ENCODE measurements around the gene SMCO1.
"Not testable (repeated sequence)": the region's sequence is repeated elsewhere in the genome, so short reads cannot be mapped to it uniquely, and the experiment has no call there.

The SMCO1 gene

GRCh38 chr3:196531418-196531817 is 16.3 kb upstream of the SMCO1 start:
- WGBS (ENCODE audit: extremely low coverage, insufficient coverage, low lambda C conversion rate), result no CpG with 5 or more reads among the region's 4 CpGs

DNA sequence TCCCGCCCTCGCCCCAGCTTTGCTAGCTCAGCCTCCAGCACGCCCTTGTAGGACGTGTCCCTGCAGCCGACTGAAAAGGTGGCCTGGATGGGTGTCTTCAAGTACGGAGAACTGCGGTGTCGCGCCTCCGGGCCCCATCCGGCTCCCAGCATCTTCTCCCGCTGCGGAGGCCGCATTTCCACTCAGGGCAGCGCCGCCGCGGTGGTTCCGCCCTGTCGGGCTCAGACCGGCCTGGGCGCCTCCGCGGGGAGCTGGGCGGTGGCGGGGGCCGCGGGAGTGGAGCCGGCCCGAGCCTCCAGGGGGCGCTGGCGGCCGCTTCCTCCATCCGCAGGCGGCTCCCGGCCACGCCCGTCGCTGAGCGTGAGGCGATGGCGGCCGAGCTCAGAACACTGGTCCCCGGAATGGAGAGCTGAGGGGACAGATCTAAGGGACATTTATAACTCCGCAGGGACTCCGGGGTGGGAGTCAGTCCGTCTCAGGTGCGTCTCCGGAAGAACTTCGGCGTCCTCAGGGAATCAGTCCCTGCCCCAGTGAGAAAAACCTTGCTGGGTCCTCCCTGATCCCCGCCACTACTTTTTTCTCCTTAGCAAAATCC is 13.6 kb upstream of the SMCO1 start:
- Histone ChIP-seq H4K8ac (ENCODE audit: low read depth, low read length) (no peak overlapping the region), H3K27me3 (ENCODE audit: insufficient read depth, low read length, poor library complexity) (no peaks in the 10 kb centered on the region)
- WGBS (ENCODE audit: extremely low coverage, insufficient coverage, low lambda C conversion rate), result no CpG with 5 or more reads among the region's 52 CpGs

More at GRCh38 chr3:196531418-196531817, 16.3 kb upstream of the SMCO1 start:
- no peak overlapping the region for H3K27ac ChIP-seq (ENCODE audit: low read depth, low read length)
- H2BK120ac ChIP-seq (ENCODE audit: low read depth, low read length), result no peak overlapping the region
- no peak overlapping the region for H3K56ac ChIP-seq (ENCODE audit: low read length)
- no peak for DNase-seq
- H4K8ac ChIP-seq (ENCODE audit: low read depth, low read length), result no peak overlapping the region
- H3K79me1 ChIP-seq (ENCODE audit: low read length), result no peaks in the 10 kb centered on the region
- H2BK15ac ChIP-seq (replicated peaks; ENCODE audit: low read depth), result no peak overlapping the region
- no peak overlapping the region for H3K4me2 ChIP-seq (ENCODE audit: low read length)
- no peak overlapping the region for H4K5ac ChIP-seq (ENCODE audit: low read length)
- H2AK5ac ChIP-seq (ENCODE audit: low read length), result no peak overlapping the region
- H3K9ac ChIP-seq (ENCODE audit: low read length), result no peak overlapping the region
- no peak overlapping the region for H3K23ac ChIP-seq (ENCODE audit: low read length)
- H3K79me2 ChIP-seq (ENCODE audit: control insufficient read depth, insufficient read depth, low read length), result no peaks in the 10 kb centered on the region
- no peak overlapping the region for H3K18ac ChIP-seq (ENCODE audit: low read length)
- no peak overlapping the region for H3K4me3 ChIP-seq (ENCODE audit: low read length)
- H3K36me3 ChIP-seq (ENCODE audit: control insufficient read depth, insufficient read depth, low read length), result no peaks in the 10 kb centered on the region
- no peak overlapping the region for H3K4ac ChIP-seq (ENCODE audit: low read depth, low read length)
- no peak overlapping the region for H2BK5ac ChIP-seq (ENCODE audit: low read length)
- H3K4me1 ChIP-seq (ENCODE audit: control insufficient read depth, low read depth, low read length), result no peaks in the 10 kb centered on the region
- H3K27me3 ChIP-seq (ENCODE audit: insufficient read depth, low read length, poor library complexity), result no peaks in the 10 kb centered on the region

DNA sequence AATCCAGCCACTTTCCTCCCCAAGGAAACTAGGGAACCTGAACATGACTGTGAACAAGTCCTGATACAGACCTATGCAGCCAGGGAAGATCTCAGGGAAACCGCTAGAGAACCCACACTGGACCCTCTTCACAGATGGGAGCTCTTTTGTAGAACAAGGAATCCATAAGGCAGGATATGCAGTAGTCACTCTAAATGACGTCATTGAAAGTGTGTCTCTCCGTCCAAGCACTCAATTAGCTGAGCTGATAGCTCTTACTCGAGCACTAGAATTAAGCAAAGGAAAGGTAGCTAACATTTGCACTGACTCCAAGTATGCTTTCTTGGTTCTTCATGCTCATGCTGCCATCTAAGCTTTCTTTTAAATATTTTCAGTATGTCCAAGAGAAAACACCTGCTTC is 10.0 kb upstream of the SMCO1 start:
- no peak overlapping the region for H3K23ac ChIP-seq (ENCODE audit: low read length)
- no CpG with 5 or more reads among the region's 4 CpGs for WGBS (ENCODE audit: extremely low coverage, insufficient coverage, low lambda C conversion rate)
- no peak overlapping the region for H2AK5ac ChIP-seq (ENCODE audit: low read length)
- H3K56ac ChIP-seq (ENCODE audit: low read length), result no peak overlapping the region
- no peak overlapping the region for H4K5ac ChIP-seq (ENCODE audit: low read length)
- no peak overlapping the region for H3K27ac ChIP-seq (ENCODE audit: low read depth, low read length)
- DNase-seq, result no peak
- no peak overlapping the region for H2BK120ac ChIP-seq (ENCODE audit: low read depth, low read length)
- H3K79me2 ChIP-seq (ENCODE audit: control insufficient read depth, insufficient read depth, low read length), result no peaks in the 10 kb centered on the region
- no peaks in the 10 kb centered on the region for H3K27me3 ChIP-seq (ENCODE audit: insufficient read depth, low read length, poor library complexity)
- H3K18ac ChIP-seq (ENCODE audit: low read length), result no peak overlapping the region
- H3K36me3 ChIP-seq (ENCODE audit: control insufficient read depth, insufficient read depth, low read length), result no peaks in the 10 kb centered on the region
- no peak overlapping the region for H2BK15ac ChIP-seq (replicated peaks; ENCODE audit: low read depth)
- no peak overlapping the region for H3K4ac ChIP-seq (ENCODE audit: low read depth, low read length)
- H3K4me1 ChIP-seq (ENCODE audit: control insufficient read depth, low read depth, low read length), result no peaks in the 10 kb centered on the region
- no peak overlapping the region for H3K9ac ChIP-seq (ENCODE audit: low read length)
- H3K4me2 ChIP-seq (ENCODE audit: low read length), result no peak overlapping the region
- H2BK5ac ChIP-seq (ENCODE audit: low read length), result no peak overlapping the region
- no peak overlapping the region for H4K8ac ChIP-seq (ENCODE audit: low read depth, low read length)
- H3K79me1 ChIP-seq (ENCODE audit: low read length), result no peaks in the 10 kb centered on the region
- H3K4me3 ChIP-seq (ENCODE audit: low read length), result no peak overlapping the region

More for the DNA sequence above, 13.6 kb upstream of the SMCO1 start:
- Histone ChIP-seq H4K5ac (ENCODE audit: low read length) (no peak overlapping the region), H3K4ac (ENCODE audit: low read depth, low read length) (peak overlapping the region; percentile 82), H3K18ac (ENCODE audit: low read length) (peak overlapping the region; percentile 69), H2BK120ac (ENCODE audit: low read depth, low read length) (no peak overlapping the region), H2AK5ac (ENCODE audit: low read length) (no peak overlapping the region), H3K56ac (ENCODE audit: low read length) (peak overlapping the region; percentile 93), H3K4me2 (ENCODE audit: low read length) (peak overlapping the region; percentile 80), H3K4me1 (ENCODE audit: control insufficient read depth, low read depth, low read length) (no peaks in the 10 kb centered on the region), H2BK5ac (ENCODE audit: low read length) (no peak overlapping the region), H3K79me2 (ENCODE audit: control insufficient read depth, insufficient read depth, low read length) (no peaks in the 10 kb centered on the region), H3K36me3 (ENCODE audit: control insufficient read depth, insufficient read depth, low read length) (no peaks in the 10 kb centered on the region), H3K9ac (ENCODE audit: low read length) (peak overlapping the region; percentile 82), H3K4me3 (ENCODE audit: low read length) (peak overlapping the region; percentile 30), H2BK15ac (replicated peaks; ENCODE audit: low read depth) (peak overlapping the region; percentile 3), H3K79me1 (ENCODE audit: low read length) (no peaks in the 10 kb centered on the region), H3K27ac (ENCODE audit: low read depth, low read length) (no peak overlapping the region), H3K23ac (ENCODE audit: low read length) (no peak overlapping the region)
- DNase-seq, result peak; percentile 79

DNA sequence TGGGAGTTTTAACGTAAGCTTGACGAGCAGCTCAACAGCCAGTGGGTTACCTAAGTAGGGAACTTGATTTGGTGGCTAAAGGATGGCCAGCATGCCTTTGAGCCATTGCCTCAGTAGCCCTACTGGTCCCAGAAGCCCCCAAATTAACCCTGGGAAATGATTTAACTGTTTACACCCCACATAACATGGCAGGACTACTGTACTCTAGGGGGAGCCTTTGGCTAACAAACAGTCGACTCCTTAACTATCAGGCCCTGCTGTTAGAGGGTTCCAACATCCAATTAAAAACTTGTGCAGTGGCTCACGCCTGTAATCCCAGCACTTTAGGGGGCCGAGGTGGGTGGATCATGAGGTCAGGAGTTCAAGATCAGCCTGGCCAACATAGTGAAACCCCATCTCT is 9.4 kb upstream of the SMCO1 start:
- Histone ChIP-seq H3K79me2 (ENCODE audit: control insufficient read depth, insufficient read depth, low read length) (no peaks in the 10 kb centered on the region), H4K8ac (ENCODE audit: low read depth, low read length) (no peak overlapping the region), H3K56ac (ENCODE audit: low read length) (no peak overlapping the region), H3K27me3 (ENCODE audit: insufficient read depth, low read length, poor library complexity) (no peaks in the 10 kb centered on the region), H2AK5ac (ENCODE audit: low read length) (no peak overlapping the region), H3K36me3 (ENCODE audit: control insufficient read depth, insufficient read depth, low read length) (no peaks in the 10 kb centered on the region), H3K79me1 (ENCODE audit: low read length) (no peaks in the 10 kb centered on the region), H2BK5ac (ENCODE audit: low read length) (no peak overlapping the region), H3K4me3 (ENCODE audit: low read length) (no peak overlapping the region), H3K27ac (ENCODE audit: low read depth, low read length) (no peak overlapping the region), H3K4ac (ENCODE audit: low read depth, low read length) (no peak overlapping the region), H2BK15ac (replicated peaks; ENCODE audit: low read depth) (no peak overlapping the region), H4K5ac (ENCODE audit: low read length) (no peak overlapping the region), H3K4me1 (ENCODE audit: control insufficient read depth, low read depth, low read length) (no peaks in the 10 kb centered on the region), H2BK120ac (ENCODE audit: low read depth, low read length) (no peak overlapping the region), H3K23ac (ENCODE audit: low read length) (no peak overlapping the region), H3K18ac (ENCODE audit: low read length) (no peak overlapping the region), H3K9ac (ENCODE audit: low read length) (no peak overlapping the region), H3K4me2 (ENCODE audit: low read length) (no peak overlapping the region)
- DNase-seq, result peak; percentile 57
- no CpG with 5 or more reads among the region's 5 CpGs for WGBS (ENCODE audit: extremely low coverage, insufficient coverage, low lambda C conversion rate)

DNA sequence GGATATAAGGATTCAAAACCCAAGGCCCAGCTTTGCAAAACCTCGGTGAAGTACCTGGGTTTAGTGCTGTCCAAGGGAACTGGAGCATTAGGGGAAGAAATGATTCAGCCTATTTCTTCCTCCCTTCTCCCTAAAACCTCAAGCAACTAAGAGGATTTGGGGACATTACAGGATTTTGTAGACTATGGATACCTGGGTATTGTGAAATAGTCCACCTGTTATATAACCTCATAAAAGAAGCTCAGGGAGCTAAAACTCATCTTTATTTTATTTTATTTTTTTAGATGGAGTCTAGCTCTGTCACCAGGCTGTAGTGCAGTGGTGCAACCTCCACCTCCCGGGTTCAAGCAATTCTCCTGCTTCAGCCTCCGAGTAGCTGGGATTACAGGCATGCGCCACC is 8.7 kb upstream of the SMCO1 start:
- H3K4ac ChIP-seq (ENCODE audit: low read depth, low read length), result no peak overlapping the region
- H2BK5ac ChIP-seq (ENCODE audit: low read length), result no peak overlapping the region
- no peak for DNase-seq
- no peak overlapping the region for H2BK120ac ChIP-seq (ENCODE audit: low read depth, low read length)
- H4K5ac ChIP-seq (ENCODE audit: low read length), result no peak overlapping the region
- H3K79me2 ChIP-seq (ENCODE audit: control insufficient read depth, insufficient read depth, low read length), result no peaks in the 10 kb centered on the region
- H2BK15ac ChIP-seq (replicated peaks; ENCODE audit: low read depth), result no peak overlapping the region
- no CpG with 5 or more reads among the region's 4 CpGs for WGBS (ENCODE audit: extremely low coverage, insufficient coverage, low lambda C conversion rate)
- no peak overlapping the region for H3K27ac ChIP-seq (ENCODE audit: low read depth, low read length)
- H3K4me2 ChIP-seq (ENCODE audit: low read length), result no peak overlapping the region
- H3K56ac ChIP-seq (ENCODE audit: low read length), result no peak overlapping the region
- no peak overlapping the region for H4K8ac ChIP-seq (ENCODE audit: low read depth, low read length)
- H3K23ac ChIP-seq (ENCODE audit: low read length), result no peak overlapping the region
- H3K79me1 ChIP-seq (ENCODE audit: low read length), result no peaks in the 10 kb centered on the region
- H3K36me3 ChIP-seq (ENCODE audit: control insufficient read depth, insufficient read depth, low read length), result no peaks in the 10 kb centered on the region
- no peaks in the 10 kb centered on the region for H3K4me1 ChIP-seq (ENCODE audit: control insufficient read depth, low read depth, low read length)
- no peak overlapping the region for H3K9ac ChIP-seq (ENCODE audit: low read length)
- H2AK5ac ChIP-seq (ENCODE audit: low read length), result no peak overlapping the region
- no peak overlapping the region for H3K18ac ChIP-seq (ENCODE audit: low read length)
- no peak overlapping the region for H3K4me3 ChIP-seq (ENCODE audit: low read length)
- no peaks in the 10 kb centered on the region for H3K27me3 ChIP-seq (ENCODE audit: insufficient read depth, low read length, poor library complexity)

DNA sequence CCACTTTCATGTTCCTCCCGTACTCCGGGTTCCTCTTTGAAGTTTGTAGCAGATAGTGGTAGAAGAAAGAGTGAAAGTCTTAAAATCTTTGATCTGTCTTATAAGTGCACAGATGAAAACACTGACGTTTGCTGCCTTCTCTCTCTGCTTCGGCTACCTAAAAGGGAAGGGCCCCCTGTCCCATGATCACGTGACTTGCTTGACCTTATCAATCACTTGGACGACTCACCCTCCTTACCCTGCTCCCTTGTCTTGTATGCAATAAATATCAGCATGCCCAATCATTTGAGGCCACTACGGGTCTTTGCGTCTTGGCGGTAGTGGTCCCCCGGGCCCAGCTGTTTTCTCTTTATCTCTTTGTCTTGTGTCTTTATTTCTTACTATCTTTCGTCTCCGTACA is 6.1 kb upstream of the SMCO1 start:
- H4K5ac ChIP-seq (ENCODE audit: low read length); H2BK120ac ChIP-seq (ENCODE audit: low read depth, low read length); H2BK5ac ChIP-seq (ENCODE audit: low read length); H3K4me3 ChIP-seq (ENCODE audit: low read length); H3K9ac ChIP-seq (ENCODE audit: low read length); H3K4me2 ChIP-seq (ENCODE audit: low read length); H3K4ac ChIP-seq (ENCODE audit: low read depth, low read length); H3K27me3 ChIP-seq (ENCODE audit: insufficient read depth, low read length, poor library complexity); H2AK5ac ChIP-seq (ENCODE audit: low read length); H3K23ac ChIP-seq (ENCODE audit: low read length); H3K18ac ChIP-seq (ENCODE audit: low read length); H3K79me2 ChIP-seq (ENCODE audit: control insufficient read depth, insufficient read depth, low read length); H3K79me1 ChIP-seq (ENCODE audit: low read length); H3K27ac ChIP-seq (ENCODE audit: low read depth, low read length); H3K36me3 ChIP-seq (ENCODE audit: control insufficient read depth, insufficient read depth, low read length); H3K4me1 ChIP-seq (ENCODE audit: control insufficient read depth, low read depth, low read length); H3K56ac ChIP-seq (ENCODE audit: low read length); H2BK15ac ChIP-seq (replicated peaks; ENCODE audit: low read depth); DNase-seq; H4K8ac ChIP-seq (ENCODE audit: low read depth, low read length): not testable (repeated sequence)
- WGBS (ENCODE audit: extremely low coverage, insufficient coverage, low lambda C conversion rate), result no CpG with 5 or more reads among the region's 12 CpGs

Data from mesendoderm (in vitro differentiated cells).